ENCODE data around the gene MROH7. TPM values are rescaled to one million over a fixed set of nuclear protein-coding genes. Genes with fewer than 3 reads are reported as not detected.

MROH7 gene
- total RNA-seq = 1 to 10 TPM in 3 of 4 donors, under 1 TPM in 1; 0.65 to 3.0 (median 2.0) TPM

DNA sequence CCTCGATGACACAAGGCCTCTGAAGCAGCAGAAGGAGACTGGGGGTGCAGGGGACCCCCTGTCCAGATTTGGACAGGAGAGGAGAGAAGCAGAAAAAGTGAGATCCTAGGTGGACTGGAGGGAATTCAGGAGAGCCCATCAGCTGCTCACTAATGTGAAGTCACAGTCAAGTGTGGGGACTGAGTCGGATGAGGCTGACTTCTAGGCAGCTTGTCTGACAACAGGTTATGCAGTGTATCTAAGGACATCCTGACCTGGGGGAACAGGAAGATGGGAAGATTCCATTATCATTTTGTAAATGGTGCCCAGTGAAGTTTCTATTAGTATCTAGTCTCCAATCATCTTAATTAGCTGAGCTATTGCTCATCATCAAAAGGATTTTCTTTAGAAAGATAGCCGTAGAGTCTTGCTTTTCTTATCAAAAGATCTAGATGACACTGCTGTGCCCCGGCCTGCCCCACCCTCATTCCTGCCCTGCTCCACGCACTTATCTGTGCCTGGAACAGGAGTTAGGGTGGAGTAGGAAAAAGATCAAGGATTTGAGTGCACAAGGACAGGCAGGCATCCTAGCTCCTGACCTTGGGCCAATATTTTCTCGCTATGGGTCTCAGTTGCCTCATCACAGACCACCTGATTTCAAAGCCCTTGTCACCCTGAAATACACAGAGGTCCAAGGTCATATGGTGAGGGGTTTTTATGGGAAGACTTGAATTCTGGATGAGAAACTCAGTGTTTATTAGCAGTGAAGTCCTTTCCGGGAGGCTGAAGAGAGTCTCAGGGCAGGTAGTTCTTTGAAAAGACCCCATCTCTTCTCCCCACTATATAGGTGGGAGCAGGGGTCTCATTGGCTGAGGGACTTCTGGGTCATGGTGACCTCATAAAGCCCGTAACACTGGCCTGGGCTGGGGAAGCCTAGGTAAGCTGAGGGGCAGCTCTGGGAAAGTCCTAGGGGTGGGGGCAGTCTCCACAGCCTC is at the start of gene MROH7:
Gene MROH7 (plus strand): TSS at position 924 of the 974 bp plus-strand sequence. CDS start 11,141 bp downstream, outside the sequence.
- DNase-seq (ENCODE audit: low spot score in 2 of 2) = peak in 1 of 2 donors; percentile 68
- intact Hi-C loops (cut with DNase I; ENCODE audit: low total_unique reads) = no loop called here
- 43 to 46% methylated on average over 8 of the region's 8 CpGs for WGBS, 2 donors

GRCh38 chr1:54593571-54594160 is 47.9 kb upstream of the MROH7 start:
- no peak overlapping the region for H3K4me3 ChIP-seq (ENCODE audit: low read depth, poor library complexity, severe bottlenecking)
- 85 to 89% methylated on average over 10 of the region's 10 CpGs for WGBS, 2 donors
- no peak for DNase-seq (ENCODE audit: low spot score in 2 of 2)
- TF ChIP-seq, protein P1, sequence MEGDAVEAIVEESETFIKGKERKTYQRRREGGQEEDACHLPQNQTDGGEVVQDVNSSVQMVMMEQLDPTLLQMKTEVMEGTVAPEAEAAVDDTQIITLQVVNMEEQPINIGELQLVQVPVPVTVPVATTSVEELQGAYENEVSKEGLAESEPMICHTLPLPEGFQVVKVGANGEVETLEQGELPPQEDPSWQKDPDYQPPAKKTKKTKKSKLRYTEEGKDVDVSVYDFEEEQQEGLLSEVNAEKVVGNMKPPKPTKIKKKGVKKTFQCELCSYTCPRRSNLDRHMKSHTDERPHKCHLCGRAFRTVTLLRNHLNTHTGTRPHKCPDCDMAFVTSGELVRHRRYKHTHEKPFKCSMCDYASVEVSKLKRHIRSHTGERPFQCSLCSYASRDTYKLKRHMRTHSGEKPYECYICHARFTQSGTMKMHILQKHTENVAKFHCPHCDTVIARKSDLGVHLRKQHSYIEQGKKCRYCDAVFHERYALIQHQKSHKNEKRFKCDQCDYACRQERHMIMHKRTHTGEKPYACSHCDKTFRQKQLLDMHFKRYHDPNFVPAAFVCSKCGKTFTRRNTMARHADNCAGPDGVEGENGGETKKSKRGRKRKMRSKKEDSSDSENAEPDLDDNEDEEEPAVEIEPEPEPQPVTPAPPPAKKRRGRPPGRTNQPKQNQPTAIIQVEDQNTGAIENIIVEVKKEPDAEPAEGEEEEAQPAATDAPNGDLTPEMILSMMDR (IDR thresholded peaks at IDR 0.05) = no peak
- intact Hi-C loops (cut with DNase I; ENCODE audit: low total_unique reads) = no loop called here

More for the DNA sequence above, at the start of gene MROH7:
- no peak for TF ChIP-seq POLR2A (IDR thresholded peaks at IDR 0.05)
- TF ChIP-seq, protein P1 (IDR thresholded peaks at IDR 0.05) = no peak
- H3K4me3 ChIP-seq (ENCODE audit: low read depth, poor library complexity, severe bottlenecking) = no peak within 1 kb of the TSS

GRCh38 chr1:54594463-54594862 is 47.1 kb upstream of the MROH7 start:
- no peak for DNase-seq (ENCODE audit: low spot score in 2 of 2)
- no peak for TF ChIP-seq POLR2A (IDR thresholded peaks at IDR 0.05)
- TF ChIP-seq, protein P1 (IDR thresholded peaks at IDR 0.05) = no peak
- WGBS, 2 donors = 97% methylated on average over 16 of the region's 16 CpGs
- H3K4me3 ChIP-seq (ENCODE audit: low read depth, poor library complexity, severe bottlenecking) = no peak overlapping the region
- intact Hi-C loops (cut with DNase I; ENCODE audit: low total_unique reads) = no loop called here

GRCh38 chr1:54595956-54596498 is 45.6 kb upstream of the MROH7 start:
- no peak for DNase-seq (ENCODE audit: low spot score in 2 of 2)
- no peak overlapping the region for H3K4me3 ChIP-seq (ENCODE audit: low read depth, poor library complexity, severe bottlenecking)
- intact Hi-C loops (cut with DNase I; ENCODE audit: low total_unique reads) = no loop called here
- TF ChIP-seq, protein P1 (IDR thresholded peaks at IDR 0.05) = no peak
- TF ChIP-seq POLR2A (IDR thresholded peaks at IDR 0.05) = no peak
- WGBS, 2 donors = 98% methylated on average over 3 of the region's 3 CpGs

GRCh38 chr1:54596756-54597155 is 44.8 kb upstream of the MROH7 start:
- WGBS, 2 donors = 85 to 87% methylated on average over 3 of the region's 3 CpGs
- intact Hi-C loops (cut with DNase I; ENCODE audit: low total_unique reads) = no loop called here
- H3K4me3 ChIP-seq (ENCODE audit: low read depth, poor library complexity, severe bottlenecking) = no peak overlapping the region
- TF ChIP-seq, protein P1 (IDR thresholded peaks at IDR 0.05) = no peak
- no peak for TF ChIP-seq POLR2A (IDR thresholded peaks at IDR 0.05)
- no peak for DNase-seq (ENCODE audit: low spot score in 2 of 2)

Measured in lower leg skin (tissue), 4 donors.